ENCODE measurements around the gene LYRM4. TPM values are rescaled to one million over a fixed set of nuclear protein-coding genes. Genes with fewer than 3 reads are reported as not detected.

Gene LYRM4
- polyA plus RNA-seq, 1 donor (not counting 4 experiments of a cell fraction or from before 2014, with no cell fraction given), result 41.1 TPM

DNA sequence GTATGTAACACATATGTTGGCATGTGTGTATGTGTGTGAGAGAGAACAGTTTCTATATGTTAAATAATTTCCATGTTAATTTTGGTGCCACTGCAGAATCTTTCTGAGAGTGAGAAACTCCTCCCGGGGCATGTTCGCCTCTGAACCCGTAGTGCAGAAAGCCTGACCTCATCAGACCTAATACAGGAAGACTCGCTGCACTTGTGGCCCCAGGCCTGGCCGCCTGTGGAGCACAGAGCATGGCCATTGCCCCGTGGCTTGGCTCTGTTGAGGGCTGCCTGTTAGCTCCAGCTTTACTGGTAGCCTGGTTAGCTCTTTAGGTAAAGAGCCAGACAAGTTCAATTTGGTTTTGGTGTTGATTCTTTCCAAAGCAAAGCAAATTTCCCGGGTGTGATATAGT is 26.0 kb upstream of the LYRM4 start:
- FAIRE-seq (no peak), DNase-seq (ENCODE audit: low read depth, low spot score) (no peak)
- peaks cover 4% of the 10 kb centered on the region for H3K79me2 ChIP-seq (ENCODE audit: control insufficient read depth, insufficient read depth, low read length)
- no peak overlapping the region for H2AFZ ChIP-seq (ENCODE audit: control insufficient read depth, low read length)
- peaks cover 11% of the 10 kb centered on the region for H4K20me1 ChIP-seq (ENCODE audit: control insufficient read depth, extremely low read depth, insufficient read depth, low read length)
- H3K27ac ChIP-seq (ENCODE audit: control insufficient read depth, insufficient read depth, low read length), result no peak overlapping the region
- no peaks in the 10 kb centered on the region for H3K9me3 ChIP-seq (ENCODE audit: control insufficient read depth, low read depth, low read length)
- no peaks in the 10 kb centered on the region for H3K36me3 ChIP-seq (ENCODE audit: control insufficient read depth in 2 of 2, extremely low read depth in 1 of 2, insufficient read depth in 2 of 2, low read length in 2 of 2)
- H3K9ac ChIP-seq (ENCODE audit: control insufficient read depth, extremely low read depth, insufficient read depth, low read length), result no peak overlapping the region
- H3K27me3 ChIP-seq (ENCODE audit: control insufficient read depth, extremely low read depth, insufficient read depth, low read length), result no peaks in the 10 kb centered on the region
- dilution Hi-C loops (cut with MboI; ENCODE audit: extremely low pct_ligation_motif_present, low sequenced_read_pairs), result no loop called here
- H3K4me2 ChIP-seq (ENCODE audit: control insufficient read depth, extremely low read depth, insufficient read depth, low read depth, low read length), result no peak overlapping the region
- peaks cover 4% of the 10 kb centered on the region for H3K4me1 ChIP-seq (ENCODE audit: control insufficient read depth, extremely low read depth, insufficient read depth, low read length)
- TF ChIP-seq CTCF (optimal IDR thresholded peaks at IDR 0.05 in 1 of 3, IDR thresholded peaks at IDR 0.05 in 1 of 3, conservative IDR thresholded peaks at IDR 0.05 in 1 of 3; ENCODE audit: extremely low read depth in 1 of 3, insufficient read depth in 2 of 3, low read length in 3 of 3), result no peak
- no peak for TF ChIP-seq EZH2 (IDR thresholded peaks at IDR 0.05; ENCODE audit: low read length)
- no peak overlapping the region for H3K4me3 ChIP-seq (ENCODE audit: control insufficient read depth in 2 of 3, extremely low read depth in 1 of 3, insufficient read depth in 2 of 3, low read depth in 1 of 3, low read length in 3 of 3)
- no peaks in the 10 kb centered on the region for H3K9me1 ChIP-seq (ENCODE audit: control insufficient read depth, extremely low read depth, insufficient read depth, low read length)

- Histone ChIP-seq H3K4me2 (ENCODE audit: control insufficient read depth, extremely low read depth, insufficient read depth, low read depth, low read length) (no peak overlapping the region), H3K9me3 (ENCODE audit: control insufficient read depth, low read depth, low read length) (no peaks in the 10 kb centered on the region), H3K79me2 (ENCODE audit: control insufficient read depth, insufficient read depth, low read length) (peaks cover 4% of the 10 kb centered on the region), H3K4me1 (ENCODE audit: control insufficient read depth, extremely low read depth, insufficient read depth, low read length) (peaks cover 4% of the 10 kb centered on the region), H3K27ac (ENCODE audit: control insufficient read depth, insufficient read depth, low read length) (no peak overlapping the region), H3K9me1 (ENCODE audit: control insufficient read depth, extremely low read depth, insufficient read depth, low read length) (no peaks in the 10 kb centered on the region), H3K36me3 (ENCODE audit: control insufficient read depth in 2 of 2, extremely low read depth in 1 of 2, insufficient read depth in 2 of 2, low read length in 2 of 2) (no peaks in the 10 kb centered on the region), H2AFZ (ENCODE audit: control insufficient read depth, low read length) (no peak overlapping the region), H3K9ac (ENCODE audit: control insufficient read depth, extremely low read depth, insufficient read depth, low read length) (no peak overlapping the region), H3K4me3 (ENCODE audit: control insufficient read depth in 2 of 3, extremely low read depth in 1 of 3, insufficient read depth in 2 of 3, low read depth in 1 of 3, low read length in 3 of 3) (no peak overlapping the region), H3K27me3 (ENCODE audit: control insufficient read depth, extremely low read depth, insufficient read depth, low read length) (no peaks in the 10 kb centered on the region), H4K20me1 (ENCODE audit: control insufficient read depth, extremely low read depth, insufficient read depth, low read length) (peaks cover 11% of the 10 kb centered on the region)
- FAIRE-seq, result no peak
- dilution Hi-C loops (cut with MboI; ENCODE audit: extremely low pct_ligation_motif_present, low sequenced_read_pairs), result no loop called here
- TF ChIP-seq EZH2 (IDR thresholded peaks at IDR 0.05; ENCODE audit: low read length), result no peak
- TF ChIP-seq CTCF (optimal IDR thresholded peaks at IDR 0.05 in 1 of 3, IDR thresholded peaks at IDR 0.05 in 1 of 3, conservative IDR thresholded peaks at IDR 0.05 in 1 of 3; ENCODE audit: extremely low read depth in 1 of 3, insufficient read depth in 2 of 3, low read length in 3 of 3), result no peak
- DNase-seq (ENCODE audit: low read depth, low spot score), result no peak
Observed at GRCh38 chr6:5285526-5285925, 24.8 kb upstream of the LYRM4 start.
